Measurements from ENCODE around the gene MGLL. TPM values are rescaled to one million over a fixed set of nuclear protein-coding genes. Genes with fewer than 3 reads are reported as not detected.

The MGLL gene
- total RNA-seq, 1 experiment from 2014 or later = 6.8 TPM

DNA sequence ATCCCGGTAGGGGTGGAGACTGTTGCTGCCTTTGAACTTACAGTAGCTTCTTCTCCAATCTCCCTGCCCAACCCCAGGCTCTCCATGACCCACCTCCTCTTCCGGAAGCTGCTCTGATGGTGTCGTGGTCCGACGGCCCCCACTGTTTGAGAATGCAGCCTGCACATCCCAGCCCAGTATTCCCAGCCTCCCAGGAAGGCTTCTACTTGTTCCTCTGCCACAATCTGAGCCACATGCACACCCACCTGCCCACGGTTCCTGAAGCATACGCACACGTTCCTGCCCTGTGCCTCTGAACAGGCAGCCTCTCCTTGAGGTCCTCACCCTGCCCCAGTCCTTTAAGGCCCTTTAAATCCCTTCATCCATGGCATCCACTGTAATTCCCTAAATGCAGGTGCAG is 92.1 kb downstream of the MGLL start:
- no TSS peak for BruUV-seq (replicated peaks)
- TF ChIP-seq SP1 (IDR thresholded peaks at IDR 0.05; ENCODE audit: low read depth) = no peak
- TF ChIP-seq POLR2AphosphoS5 (IDR thresholded peaks at IDR 0.05; ENCODE audit: low read depth, low read length) = no peak
- no peak for TF ChIP-seq RAD21 (IDR thresholded peaks at IDR 0.05; ENCODE audit: low read depth)
- no peak for TF ChIP-seq ZNF274 (IDR thresholded peaks at IDR 0.05; ENCODE audit: low read depth, low read length)
- no peak for TF ChIP-seq CEBPB (IDR thresholded peaks at IDR 0.05; ENCODE audit: low read depth)
- no peak for TF ChIP-seq FOSL1 (IDR thresholded peaks at IDR 0.05; ENCODE audit: low read depth)
- TF ChIP-seq CBX3 (IDR thresholded peaks at IDR 0.05; ENCODE audit: low read depth) = no peak
- TF ChIP-seq ZBTB33 (IDR thresholded peaks at IDR 0.05; ENCODE audit: extremely low read depth, insufficient replicate concordance, low read length) = no peak
- TF ChIP-seq JUND (IDR thresholded peaks at IDR 0.05) = no peak
- TF ChIP-seq, protein P1, sequence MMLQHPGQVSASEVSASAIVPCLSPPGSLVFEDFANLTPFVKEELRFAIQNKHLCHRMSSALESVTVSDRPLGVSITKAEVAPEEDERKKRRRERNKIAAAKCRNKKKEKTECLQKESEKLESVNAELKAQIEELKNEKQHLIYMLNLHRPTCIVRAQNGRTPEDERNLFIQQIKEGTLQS (IDR thresholded peaks at IDR 0.05) = no peak
- no peak for TF ChIP-seq SRF (IDR thresholded peaks at IDR 0.05; ENCODE audit: low read depth)
- ChIA-PET POLR2A (no interaction called here), RAD21 (ENCODE audit: low non-redundant PET in 1 of 2, low total read pairs in 2 of 2, uncharacterized antibody in 2 of 2, unreplicated experiment in 2 of 2) (no interaction called here), CTCF (no interaction called here)
- DNase-seq (ENCODE audit: low read depth, low spot score) (no peak), ATAC-seq (no peak)
- H3K4me3 ChIP-seq (replicated peaks in 1 of 2; ENCODE audit: low read depth in 1 of 2, low read length in 2 of 2) = no peak overlapping the region
- H4K20me1 ChIP-seq (ENCODE audit: insufficient read depth) = no peaks in the 10 kb centered on the region
- no peaks in the 10 kb centered on the region for H3K79me2 ChIP-seq (ENCODE audit: insufficient read depth, low read length)
- no peaks in the 10 kb centered on the region for H3K36me3 ChIP-seq (ENCODE audit: control insufficient read depth in 1 of 2, insufficient read depth in 2 of 2, low read length in 2 of 2)
- H3K9ac ChIP-seq (ENCODE audit: low read length) = no peak overlapping the region
- peaks cover 0 to 11% of the 10 kb centered on the region in 2 experiments; a peak in 2 of 4 replicates for H3K4me1 ChIP-seq (ENCODE audit: control insufficient read depth in 1 of 2, insufficient read depth in 2 of 2, low read length in 2 of 2)
- H3K27ac ChIP-seq (ENCODE audit: low read depth, low read length) = no peak overlapping the region
- no peak overlapping the region for H3K4me2 ChIP-seq (ENCODE audit: low read length)
- H3K9me2 ChIP-seq (ENCODE audit: insufficient read depth) = no peaks in the 10 kb centered on the region
- H2AFZ ChIP-seq (ENCODE audit: low read depth, low read length, poor library complexity, severe bottlenecking) = no peak overlapping the region
- no peaks in the 10 kb centered on the region for H3K27me3 ChIP-seq (ENCODE audit: insufficient read depth, low read length)
- intact Hi-C loops (cut with micrococcal nuclease) = no loop called here
- H3K9me3 ChIP-seq (ENCODE audit: control insufficient read depth in 1 of 2, insufficient read depth in 1 of 2, low read depth in 1 of 2, low read length in 2 of 2) = no peaks in the 10 kb centered on the region
